SU-DHL-6 (cell line): ENCODE results near the gene ZNF280B.

Experiments
- CTCF ChIP-seq: fragments of 200-600 bp; sonication (generic); IDR thresholded peaks from one replicate; pipeline ENCODE4 v1.5.1; 2017; ENCODE audit warnings: antibody characterized with exemption, mild to moderate bottlenecking, low read length, moderate library complexity; ENCODE audit not compliant: insufficient read depth, poor library complexity, severe bottlenecking
- EZH2phosphoT487 ChIP-seq: fragments of 200-600 bp; sonication (generic), shearing (Covaris generic); conservative IDR thresholded peaks from 2 replicates; pipeline ENCODE4 v1.6.1; 2018; ENCODE audit warnings: mild to moderate bottlenecking, antibody characterized with exemption, low read length, moderate library complexity, mixed read lengths

- TF ChIP-seq EZH2phosphoT487 (no peak), CTCF (no peak)
Measured at GRCh38 chr22:22460060-22460459, 48.5 kb downstream of the ZNF280B start.
